NK-92 treated with Interleukin-12 subunit alpha and Interleukin-12 subunit beta, amount 100 ng/mL, for 24 hours (cell line): ENCODE measurements around the gene KLHL25.

Source experiments
- DNase-seq: peaks from one replicate; lab custom pipeline; 2025; lab: John Stamatoyannopoulos, UW

The KLHL25 gene

DNA sequence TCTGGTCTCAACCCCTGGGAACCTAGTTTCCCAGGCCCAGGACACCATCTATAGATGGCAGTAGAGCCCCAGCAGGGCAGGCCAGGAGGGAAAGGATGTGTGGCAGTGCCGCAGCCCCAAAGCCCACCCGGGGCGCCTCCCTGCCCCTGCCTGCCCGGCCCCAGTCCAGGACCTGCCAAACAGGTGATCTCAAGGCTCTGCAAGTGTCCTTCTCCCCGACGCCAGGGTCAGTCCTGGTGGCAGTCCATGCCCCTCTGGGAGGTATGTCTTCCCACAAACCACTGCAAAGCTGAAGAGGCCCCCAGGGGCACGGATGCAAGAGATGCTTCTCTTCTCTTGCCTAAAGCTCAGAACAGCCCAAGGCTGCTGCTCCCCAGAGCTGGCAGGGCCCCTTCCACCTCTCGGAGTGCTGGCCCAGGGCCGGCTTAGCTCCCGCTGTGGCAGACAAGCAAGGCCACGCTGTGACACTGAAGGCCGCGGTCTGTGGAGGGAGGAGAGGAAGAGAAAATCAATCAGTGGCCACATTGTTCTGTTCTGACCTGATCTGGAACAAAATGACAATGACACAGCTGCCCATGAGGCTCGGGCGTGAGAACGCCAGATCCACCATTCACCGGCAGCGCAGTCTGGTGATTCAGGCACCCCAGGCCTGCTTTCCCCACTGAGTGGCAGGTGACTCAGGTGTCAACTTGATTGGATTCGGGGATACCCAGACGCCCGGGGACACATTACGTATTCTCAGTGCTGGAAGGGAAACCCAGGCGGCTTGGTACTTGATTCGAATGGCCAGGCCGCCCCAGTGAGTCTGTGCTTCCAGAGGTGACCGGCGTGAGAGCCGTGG is 34.0 kb downstream of the KLHL25 start:
- no peak for DNase-seq

DNA sequence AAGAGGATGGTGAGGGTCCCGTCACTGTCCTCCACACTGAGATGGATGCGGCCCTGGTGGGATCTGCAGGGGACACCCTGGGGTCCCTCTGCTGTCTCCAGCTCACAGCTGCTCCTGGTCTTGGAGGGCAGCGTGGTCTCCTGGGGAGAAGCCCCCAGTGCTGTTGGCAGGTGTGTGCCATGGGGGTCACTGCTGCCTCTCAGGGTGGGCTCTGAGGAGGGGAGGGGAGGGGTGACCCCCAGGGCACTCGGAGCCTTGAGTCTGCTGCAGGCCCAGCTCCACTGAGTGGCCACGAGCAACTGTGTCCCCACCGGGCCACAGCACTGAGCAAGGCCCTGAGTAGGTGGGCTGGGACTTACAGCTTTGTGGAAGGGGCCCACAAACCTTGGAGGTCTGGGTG is 34.7 kb downstream of the KLHL25 start:
- DNase-seq: peak; percentile 27

DNA sequence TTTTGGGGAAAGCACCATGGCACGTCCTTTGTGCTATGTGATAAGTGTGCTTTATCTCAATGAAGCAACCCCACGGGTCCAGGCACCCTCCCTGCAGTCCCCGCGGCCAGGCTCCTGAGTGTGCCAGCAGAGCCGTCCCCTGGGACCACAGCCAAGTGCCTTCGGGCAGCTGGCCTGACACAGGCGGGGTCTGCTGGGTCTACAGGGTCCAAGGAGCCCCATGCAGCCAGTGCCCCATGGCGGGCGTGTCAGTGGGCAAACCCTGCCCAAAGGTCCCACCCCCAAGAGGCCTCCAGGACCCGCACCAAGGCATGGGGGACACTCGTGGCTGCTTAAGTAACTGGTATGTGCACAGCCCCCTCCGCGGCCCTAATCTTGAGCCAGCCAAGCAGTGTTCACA is 35.3 kb downstream of the KLHL25 start:
- no peak for DNase-seq

DNA sequence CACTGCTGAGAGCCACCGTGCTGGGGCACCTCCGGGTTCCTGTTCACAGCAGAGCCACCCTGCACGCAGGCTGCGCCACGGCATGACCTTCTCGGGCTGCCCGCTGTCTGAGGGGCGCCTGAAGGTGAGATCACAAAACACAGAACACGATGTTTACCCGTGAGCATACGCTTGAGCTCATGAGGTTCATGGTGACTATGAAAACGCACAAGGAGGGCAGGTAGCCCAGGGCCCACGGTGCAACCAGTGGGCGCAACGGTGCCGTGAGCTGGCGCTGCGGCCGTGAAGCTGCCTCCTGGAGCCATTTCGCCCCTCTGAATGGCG is 36.1 kb downstream of the KLHL25 start:
- DNase-seq: no peak

DNA sequence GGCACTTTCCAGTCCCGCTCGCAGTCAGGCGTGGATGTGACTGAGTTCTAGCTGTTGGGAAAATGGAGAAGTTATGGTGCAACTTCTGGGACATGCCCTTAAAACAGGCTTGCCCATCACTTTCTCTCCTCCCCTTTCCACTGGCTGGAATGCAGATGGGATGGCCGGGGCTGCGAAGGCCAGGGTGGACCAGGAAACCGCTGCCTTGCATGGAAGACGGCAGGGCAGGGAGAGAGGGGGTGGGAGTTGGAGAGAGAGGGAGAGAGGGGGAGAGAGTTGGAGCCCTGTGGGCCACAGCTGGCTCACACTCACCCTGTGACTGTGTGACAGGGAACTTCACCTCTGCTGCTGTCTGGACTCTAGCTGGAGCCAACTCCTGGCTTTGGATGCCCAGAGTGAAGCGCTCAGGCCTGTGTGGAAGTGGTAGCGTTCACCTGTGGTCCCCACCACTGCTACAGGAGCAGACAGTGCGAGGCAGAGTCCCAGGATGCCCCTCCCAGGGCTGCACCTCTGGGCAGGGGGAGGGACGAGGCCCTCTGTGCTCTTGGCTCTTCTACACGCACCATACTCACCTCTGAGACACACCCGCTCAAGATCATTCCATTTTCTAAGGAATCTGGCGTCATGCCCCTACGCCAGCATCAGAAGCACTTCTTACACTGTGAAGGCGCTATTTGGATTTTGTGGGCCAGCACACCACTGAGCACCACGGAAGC is 36.6 kb downstream of the KLHL25 start:
- no peak for DNase-seq

DNA sequence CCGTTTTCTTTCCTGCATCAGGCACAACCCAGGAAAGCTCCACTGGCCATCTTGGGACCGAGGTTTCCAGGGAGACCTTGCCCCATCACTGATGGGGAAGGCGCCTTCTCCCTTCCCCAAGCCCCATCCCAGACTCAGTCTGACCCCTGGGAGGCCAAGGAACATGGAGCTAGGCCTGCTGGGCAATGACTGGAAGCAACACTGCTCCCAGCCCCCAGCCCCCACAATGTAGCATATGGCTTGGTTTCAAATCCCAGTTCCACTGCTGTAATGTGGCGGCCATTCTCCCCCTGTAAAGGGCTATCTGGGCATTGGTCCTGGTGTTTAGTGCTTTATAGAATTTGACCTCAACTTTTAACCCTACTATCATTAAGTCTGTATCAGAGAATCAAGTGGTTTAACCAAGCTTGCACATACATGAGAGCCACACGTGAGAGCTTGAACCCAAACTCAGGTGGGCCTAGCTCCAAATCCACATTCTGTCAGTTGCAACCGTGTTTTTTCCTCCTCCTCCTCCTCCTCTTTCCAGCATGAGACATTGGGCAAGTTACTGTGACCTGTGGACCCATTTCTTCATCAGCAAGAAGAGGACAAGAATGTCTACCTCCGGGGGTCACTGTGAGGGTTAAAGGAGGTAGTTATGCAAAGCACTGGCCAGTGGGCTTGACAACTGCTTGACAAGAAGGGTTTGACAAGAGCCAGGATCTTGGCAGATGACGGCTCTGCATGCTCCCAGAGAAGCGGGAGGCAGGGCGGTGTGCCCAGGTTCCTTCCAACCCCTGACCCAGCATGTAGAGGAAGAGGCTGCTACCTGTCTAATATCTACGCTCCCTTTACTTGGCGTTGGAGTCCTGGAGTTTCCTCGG is 37.4 kb downstream of the KLHL25 start:
- DNase-seq: no peak

DNA sequence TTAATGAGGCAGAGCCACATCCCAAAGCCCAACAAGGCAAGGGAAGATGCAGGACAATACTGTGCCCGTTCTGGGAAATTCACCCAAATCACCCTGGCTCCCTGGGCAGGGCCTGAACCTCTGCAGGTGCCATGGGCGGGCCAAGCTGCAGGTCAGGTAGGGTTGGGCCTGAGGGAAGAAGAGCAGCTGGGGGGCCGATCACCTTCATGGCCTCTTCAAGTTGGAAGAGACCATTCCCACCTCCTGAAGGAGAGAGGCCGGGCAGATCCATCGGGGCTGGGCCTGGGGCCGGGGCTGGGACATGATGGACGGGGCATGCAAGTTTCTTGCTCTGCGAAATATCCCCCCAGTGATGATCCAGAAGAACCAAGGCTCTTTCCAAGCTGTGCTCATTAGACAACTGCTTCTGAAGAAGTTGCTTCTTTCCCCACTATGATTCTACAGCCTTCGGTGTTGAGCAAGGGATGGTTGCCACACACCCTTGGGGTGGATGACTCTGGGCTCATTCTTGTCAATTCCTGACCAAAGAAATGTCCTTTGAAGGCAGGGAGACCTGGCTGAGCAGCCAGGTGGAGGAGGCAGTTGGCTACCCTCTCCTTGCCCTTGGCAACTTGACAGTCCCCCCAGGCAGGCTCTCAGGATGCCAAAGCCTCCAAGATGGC is 38.2 kb downstream of the KLHL25 start:
- DNase-seq: no peak

DNA sequence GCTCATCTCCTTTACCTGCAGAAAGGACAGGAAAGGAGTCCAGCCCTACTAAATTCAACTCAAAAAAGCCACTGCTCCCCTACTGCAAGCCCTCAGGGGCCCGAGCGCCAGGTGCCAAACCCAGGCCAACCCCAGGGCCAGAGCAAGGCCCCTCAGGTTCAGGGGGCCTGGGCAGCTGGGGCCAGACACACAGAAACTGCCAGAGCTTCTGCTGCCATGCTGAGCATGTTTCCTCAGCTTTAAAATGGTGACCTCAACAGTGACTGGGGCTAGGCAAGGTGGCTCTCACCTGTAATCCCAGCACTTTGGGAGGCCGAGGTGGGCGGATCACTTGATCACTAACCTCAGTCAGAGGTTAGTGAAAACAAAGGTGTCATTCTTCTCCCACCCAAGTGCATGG is 38.8 kb downstream of the KLHL25 start:
- no peak for DNase-seq

DNA sequence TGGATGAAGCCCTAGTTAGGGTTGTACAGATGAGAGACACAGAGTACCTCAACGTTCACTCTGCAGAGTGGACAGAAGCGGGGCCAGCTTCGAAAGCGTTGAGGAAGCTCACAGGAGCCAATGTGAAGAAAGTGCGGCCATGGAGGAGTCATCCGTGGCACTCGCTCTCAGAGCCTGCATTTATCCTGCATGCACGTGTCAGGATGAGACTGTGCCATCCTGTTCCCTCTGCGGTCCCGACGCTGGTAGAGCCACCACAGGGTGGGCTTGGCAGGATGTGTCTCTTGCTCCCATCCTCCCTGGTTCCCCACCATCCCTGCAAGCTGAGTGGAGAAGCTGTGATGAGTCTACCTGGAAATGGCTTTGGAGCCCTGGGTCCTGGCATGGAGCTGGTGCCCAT is 39.3 kb downstream of the KLHL25 start:
- no peak for DNase-seq

DNA sequence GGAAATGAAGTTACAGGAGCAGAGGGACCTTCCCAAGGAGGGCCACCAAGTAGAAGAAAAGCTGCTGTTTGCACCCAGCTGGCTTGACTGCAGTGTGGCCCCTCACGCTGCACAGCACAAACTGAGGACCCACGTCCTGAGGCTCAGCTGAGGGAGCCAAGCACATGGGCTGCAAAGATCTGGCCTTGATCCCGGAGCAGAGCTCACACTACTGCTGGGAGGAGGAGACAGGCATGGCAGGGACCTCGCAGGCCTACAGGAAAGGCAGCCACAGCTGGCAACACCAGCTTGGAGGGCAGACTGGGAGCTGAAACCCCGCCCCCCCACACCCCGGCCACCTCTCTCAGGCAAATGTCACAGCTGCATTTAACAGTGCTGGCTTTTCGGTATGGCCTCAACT is 39.7 kb downstream of the KLHL25 start:
- DNase-seq: no peak

DNA sequence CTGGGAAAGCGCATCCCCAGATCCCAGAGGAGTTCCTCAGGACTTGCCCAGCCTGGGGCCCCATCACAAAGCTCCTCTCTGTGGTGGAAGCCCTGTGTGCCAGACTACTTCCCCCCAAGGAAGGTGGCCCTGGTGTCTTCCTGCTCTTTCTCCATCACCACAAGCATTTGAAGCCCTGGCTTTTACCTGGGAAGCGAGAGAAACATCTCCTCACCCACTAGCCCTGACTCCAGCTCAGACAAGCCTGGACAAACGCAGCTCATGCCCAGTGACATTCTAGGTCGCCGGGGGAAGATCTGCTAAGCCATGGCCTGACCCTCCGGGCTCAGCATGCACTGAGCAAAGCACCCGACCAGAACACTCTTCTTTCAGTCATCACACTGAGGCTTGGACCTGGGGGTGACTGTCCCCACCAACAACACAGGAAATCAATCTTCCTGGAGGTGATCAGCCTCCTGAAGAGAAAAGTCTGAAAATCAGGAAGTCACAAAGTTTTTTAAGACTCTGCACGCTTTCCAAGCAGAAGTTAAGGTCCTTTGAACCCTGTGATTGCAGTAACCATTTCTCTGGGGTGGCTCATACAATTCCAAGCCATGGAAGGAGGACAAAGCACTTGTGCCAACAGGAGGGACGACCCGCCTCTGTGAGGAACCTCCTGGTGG is 40.8 kb downstream of the KLHL25 start:
- no peak for DNase-seq

DNA sequence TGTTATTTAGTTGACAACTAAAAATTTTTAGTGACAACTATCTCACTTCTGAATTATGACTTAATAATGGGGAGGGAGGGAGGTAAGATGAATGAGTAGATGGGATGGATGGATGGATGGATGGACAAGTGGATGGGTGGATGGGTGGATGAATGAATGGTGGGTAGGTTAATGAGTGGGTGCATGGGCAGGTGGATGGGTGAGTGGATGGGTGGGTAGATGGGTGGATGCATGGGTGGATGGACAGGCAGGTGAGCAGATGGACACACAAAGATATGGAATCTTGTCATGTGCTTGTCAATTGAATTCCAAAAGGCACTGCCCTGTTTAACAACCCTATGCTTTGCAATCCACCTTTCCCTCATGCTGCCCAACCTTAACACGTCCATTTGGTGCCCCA is 41.5 kb downstream of the KLHL25 start:
- no peak for DNase-seq

DNA sequence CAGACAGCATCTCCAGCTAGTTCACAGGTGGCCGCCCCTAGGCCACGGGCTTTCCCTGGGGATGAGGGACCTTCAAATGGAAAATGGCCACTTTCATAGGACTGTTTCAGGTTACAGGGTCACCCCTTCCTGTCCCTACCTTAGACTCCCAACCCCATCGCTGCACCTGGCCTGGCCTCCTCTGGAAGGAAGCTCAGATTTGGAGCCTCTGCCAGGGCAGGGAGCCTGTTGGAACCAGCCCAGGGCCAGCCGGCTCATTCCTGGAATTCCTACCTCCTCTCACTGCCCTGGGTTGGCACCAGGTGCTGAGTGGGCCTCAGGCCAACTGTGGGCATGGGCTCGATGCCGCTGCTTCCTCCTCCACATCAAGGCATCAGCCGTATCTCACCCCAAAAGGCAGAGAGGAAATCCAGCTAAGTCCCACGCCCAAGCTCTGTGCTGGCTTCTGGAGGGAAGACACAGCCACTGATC is 42.2 kb downstream of the KLHL25 start:
- no peak for DNase-seq

DNA sequence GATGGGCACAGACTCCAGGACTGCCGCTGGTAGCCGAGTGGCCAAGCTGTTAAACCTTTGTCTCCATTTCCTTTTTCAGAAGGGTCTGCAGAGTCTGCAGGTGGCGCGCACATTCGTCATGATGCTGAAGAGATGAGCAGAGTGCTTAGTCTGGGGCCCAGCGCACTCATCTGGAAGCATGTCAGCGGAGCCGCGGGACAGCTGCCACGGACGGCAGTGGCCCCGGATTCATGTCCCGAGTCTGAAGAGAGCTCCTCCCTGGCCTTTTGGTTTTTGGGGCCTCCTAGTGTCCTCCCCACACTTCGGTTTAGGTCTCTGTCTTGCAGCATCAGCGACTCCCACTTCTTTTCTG is 42.6 kb downstream of the KLHL25 start:
- DNase-seq: no peak

DNA sequence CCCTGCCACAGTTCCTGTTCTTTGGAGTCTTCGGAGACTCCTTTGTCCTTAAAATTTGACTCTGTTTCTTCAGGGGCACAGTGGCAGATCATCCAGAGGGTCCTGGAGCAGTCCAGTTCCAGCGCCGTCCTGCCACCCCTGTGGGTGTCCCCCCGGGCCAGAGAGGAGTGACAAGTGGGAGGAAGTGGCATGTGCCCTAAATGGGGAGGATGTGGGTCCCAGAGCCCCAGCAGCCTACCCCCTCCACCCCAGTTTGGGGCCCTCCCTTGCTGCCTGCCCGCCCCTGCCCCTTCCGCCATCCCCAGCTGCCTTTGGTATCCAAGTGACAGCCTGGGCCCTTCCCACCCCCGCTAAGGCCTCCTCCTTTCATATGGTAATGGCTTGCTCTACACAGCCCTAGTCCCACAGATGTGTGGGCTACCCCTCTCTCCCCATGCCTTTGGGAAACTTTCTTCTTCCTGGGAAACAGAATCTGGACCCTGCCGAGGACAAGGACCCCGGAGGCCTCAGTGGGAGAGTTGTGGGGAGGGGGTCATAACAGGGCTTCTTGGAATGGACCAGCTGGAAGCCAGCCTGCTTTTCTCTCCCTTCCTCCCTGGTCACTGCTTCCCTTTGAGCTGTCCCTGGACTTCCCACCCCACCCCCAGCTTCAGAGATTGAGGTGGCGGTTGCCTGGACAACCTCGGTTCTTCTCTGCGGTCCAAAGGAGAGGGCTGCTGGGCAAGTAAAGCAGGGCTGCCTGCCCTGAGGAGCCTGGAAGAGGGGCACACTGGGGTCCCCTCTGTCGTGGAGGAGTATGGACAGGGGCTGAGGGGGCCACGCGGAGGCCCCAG is 43.2 kb downstream of the KLHL25 start:
- no peak for DNase-seq

DNA sequence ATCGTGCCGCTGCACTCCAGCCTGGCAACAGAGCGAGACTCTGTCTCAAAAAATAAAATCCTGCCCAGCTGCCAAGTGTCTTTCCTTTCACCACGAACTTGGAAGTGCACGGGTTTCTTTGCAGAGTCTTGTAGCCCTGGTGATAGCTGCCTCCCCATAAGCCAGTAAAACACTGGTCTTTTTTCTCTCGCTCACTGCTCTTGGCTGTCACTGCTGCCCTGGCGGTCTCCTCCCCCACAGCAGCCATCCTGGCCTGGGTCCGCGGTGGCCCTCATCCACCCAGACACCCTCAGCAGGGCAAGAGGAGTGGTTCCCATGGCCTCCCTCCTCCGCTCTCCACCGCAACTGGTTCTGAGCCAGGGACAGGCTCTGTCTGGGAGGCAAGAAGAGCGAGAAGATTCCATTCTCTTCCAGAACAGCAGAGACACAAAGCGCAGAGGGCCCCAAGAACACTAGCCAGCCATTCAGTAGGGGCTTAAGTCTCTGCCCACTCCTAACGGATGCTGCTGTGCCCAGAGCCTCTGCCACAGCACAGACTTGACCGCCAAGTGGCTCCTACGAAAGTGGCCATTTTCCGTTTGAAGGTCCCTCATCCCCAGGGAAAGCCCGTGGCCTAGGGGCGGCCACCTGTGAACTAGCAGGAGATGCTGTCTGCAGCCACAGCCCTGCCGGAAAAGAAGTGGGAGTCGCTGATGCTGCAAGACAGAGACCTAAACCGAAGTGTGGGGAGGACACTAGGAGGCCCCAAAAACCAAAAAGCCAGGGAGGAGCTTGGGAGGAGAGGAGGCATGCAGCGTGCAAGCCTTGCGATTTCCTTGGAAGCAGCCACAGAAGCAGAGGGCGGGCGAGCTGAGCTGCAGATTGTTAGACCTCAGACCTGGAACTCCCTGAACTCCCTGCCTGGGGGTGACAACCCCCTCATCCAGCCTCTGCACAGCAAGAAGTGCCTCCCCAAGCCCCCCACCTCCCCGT is 44.1 kb downstream of the KLHL25 start:
- DNase-seq: no peak

DNA sequence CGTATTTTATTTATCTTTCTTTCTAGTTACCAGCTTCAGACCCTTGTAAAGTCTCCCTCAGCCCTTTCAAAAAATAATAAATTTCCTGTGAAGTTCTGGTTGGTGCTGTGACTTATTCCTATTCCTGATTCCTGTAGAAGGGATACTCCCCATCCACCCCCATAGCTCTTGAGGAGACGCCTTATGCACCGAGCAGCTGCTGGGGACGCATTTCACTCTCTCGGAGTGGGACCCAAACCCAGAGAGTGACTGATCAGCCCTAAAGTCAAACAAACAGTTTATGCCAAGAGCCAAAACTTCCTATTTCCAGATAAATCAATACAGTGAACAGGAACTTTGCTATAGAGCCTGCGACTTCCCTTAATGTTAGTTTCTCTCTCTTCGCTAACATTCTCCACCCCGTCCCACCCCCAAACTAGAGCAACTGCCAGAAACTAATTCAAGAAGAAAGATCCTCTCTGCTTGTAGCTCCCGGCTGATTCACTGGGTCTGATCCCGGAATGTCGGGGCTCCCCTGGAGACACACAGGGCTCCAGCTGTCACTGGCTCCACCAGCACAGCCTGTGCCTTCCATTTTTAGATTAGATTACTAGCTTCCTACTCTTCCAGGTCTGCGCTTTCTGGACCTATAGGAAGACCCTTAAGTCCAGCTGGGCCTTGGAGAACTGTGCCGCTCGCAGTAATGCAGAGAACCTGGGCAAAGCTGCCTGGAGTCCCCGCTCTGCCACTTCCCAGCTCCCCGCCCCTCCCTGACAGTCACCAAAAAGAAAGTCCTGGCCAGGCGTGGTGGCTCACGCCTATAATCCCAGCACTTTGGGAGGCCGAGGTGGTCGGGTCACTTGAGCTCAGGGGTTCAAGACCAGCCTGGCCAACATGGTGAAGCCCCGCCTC is 45.2 kb downstream of the KLHL25 start:
- DNase-seq: no peak

DNA sequence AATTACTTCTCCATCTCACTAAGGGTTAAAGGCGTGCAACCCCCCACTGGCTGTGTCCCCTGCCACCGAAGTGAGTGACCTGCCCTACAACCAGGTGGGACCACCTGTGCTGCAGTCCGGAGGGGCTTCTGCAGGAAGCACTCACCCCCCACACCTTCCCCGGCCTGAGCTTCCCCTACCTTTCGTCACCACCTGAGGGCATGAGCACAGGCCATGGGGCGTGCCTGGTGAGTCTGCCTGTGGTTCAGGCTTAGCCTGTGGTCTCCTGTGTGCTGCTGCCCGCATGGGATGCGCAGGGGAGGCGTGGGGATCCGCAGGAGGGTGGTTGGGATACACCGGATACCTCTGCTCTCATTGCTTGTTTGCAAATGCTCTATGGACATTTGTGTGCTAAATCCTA is 46.0 kb downstream of the KLHL25 start:
- no peak for DNase-seq

DNA sequence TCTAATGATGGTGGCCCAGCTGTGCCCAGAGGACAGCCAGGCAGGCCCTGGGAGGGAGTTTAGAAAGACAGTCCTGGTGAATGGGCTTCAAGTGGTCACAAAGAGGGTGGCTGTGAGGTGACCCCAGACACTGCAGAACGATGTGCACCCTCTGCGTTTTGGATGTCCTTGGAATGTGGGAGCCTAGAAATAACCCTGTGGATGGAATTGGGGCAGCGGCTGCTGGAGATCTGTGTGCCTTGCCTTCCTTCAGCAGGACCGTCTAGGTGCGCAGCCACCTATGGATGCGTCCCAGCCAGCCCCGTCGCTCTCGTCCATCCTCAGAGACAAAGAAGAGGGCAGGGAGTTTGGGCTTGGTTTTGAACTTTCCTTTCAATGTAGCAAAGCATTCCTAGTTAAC is 46.5 kb downstream of the KLHL25 start:
- DNase-seq: no peak
